GM23248 (cell line): ENCODE results near the gene ELFN1. TPM values are rescaled to one million over a fixed set of nuclear protein-coding genes. Genes with fewer than 3 reads are reported as not detected.

Experiments
- DNase-seq: peaks from one replicate; pipeline ENCODE4 v3.0.0-alpha.2; 2015
- H2AFZ ChIP-seq: fragments of 200-600 bp; sonication (generic); 2 replicates; pipeline ENCODE4 v1.6.1; 2016; ENCODE audit warnings: antibody characterized with exemption
- H3F3A ChIP-seq: fragments of 200-600 bp; sonication (generic); 2 replicates; pipeline ENCODE4 v1.6.1; 2016; ENCODE audit warnings: mild to moderate bottlenecking, antibody characterized with exemption, mixed run types; ENCODE audit not compliant: insufficient read depth
- H3K27ac ChIP-seq: fragments of 200-600 bp; sonication (generic); 2 replicates; pipeline ENCODE4 v1.5.1; 2016; ENCODE audit warnings: mild to moderate bottlenecking
- H3K27me3 ChIP-seq: fragments of 200-600 bp; sonication (generic); replicated peaks from 2 replicates; pipeline ENCODE4 v1.6.1; 2016; ENCODE audit warnings: mild to moderate bottlenecking; ENCODE audit not compliant: insufficient read depth
- H3K36me3 ChIP-seq: fragments of 200-600 bp; sonication (generic); 2 replicates; pipeline ENCODE4 v1.6.1; 2016; ENCODE audit warnings: low read depth, mild to moderate bottlenecking
- H3K4me1 ChIP-seq: fragments of 200-600 bp; sonication (generic); 2 replicates; pipeline ENCODE4 v1.6.1; 2016; ENCODE audit warnings: mild to moderate bottlenecking; ENCODE audit not compliant: insufficient read depth
- H3K4me2 ChIP-seq: fragments of 200-600 bp; sonication (generic); one replicate; pipeline ENCODE4 v1.6.1; 2016; ENCODE audit warnings: mild to moderate bottlenecking; ENCODE audit not compliant: unreplicated experiment
- H3K4me3 ChIP-seq: fragments of 200-600 bp; sonication (generic); 2 replicates; pipeline ENCODE4 v1.5.1; 2016; ENCODE audit warnings: mild to moderate bottlenecking
- H3K79me2 ChIP-seq: fragments of 200-600 bp; sonication (generic); 2 replicates; pipeline ENCODE4 v1.6.1; 2016; ENCODE audit warnings: mild to moderate bottlenecking; ENCODE audit not compliant: insufficient read depth
- H3K9ac ChIP-seq: fragments of 200-600 bp; sonication (generic); 2 replicates; pipeline ENCODE4 v1.6.1; 2016; ENCODE audit warnings: mild to moderate bottlenecking
- H3K9me2 ChIP-seq: fragments of 200-600 bp; sonication (generic); 2 replicates; pipeline ENCODE4 v1.6.1; 2016; ENCODE audit warnings: mixed run types, mild to moderate bottlenecking, moderate library complexity; ENCODE audit not compliant: insufficient read depth
- H3K9me3 ChIP-seq: fragments of 200-600 bp; sonication (generic); one replicate; pipeline ENCODE4 v1.6.1; 2017; ENCODE audit warnings: low read depth
- H4K20me1 ChIP-seq: fragments of 200-600 bp; sonication (generic); 2 replicates; pipeline ENCODE4 v1.6.0; 2016; ENCODE audit not compliant: insufficient read depth
- EZH2 ChIP-seq: fragments of 200-600 bp; sonication (generic); IDR thresholded peaks from 2 replicates; pipeline ENCODE4 v1.6.1; 2018; ENCODE audit warnings: antibody characterized with exemption, mild to moderate bottlenecking; ENCODE audit not compliant: insufficient read depth, poor library complexity, severe bottlenecking
- EZH2phosphoT487 ChIP-seq: fragments of 200-600 bp; sonication (generic); IDR thresholded peaks from 2 replicates; pipeline ENCODE4 v1.6.1; 2018; ENCODE audit warnings: antibody characterized with exemption, moderate library complexity, mild to moderate bottlenecking, low read depth; ENCODE audit not compliant: insufficient read depth
- WGBS, 2 experiments: methylation state at CpG; one replicate each; pipeline ENCODE4 v1.1.6; 2015 to 2017; ENCODE audit warnings: low lambda C conversion rate in 2 of 2, low coverage in 1 of 2; ENCODE audit errors: missing lambda C conversion rate in 2 of 2; 5-methylcytosine and 5-hydroxymethylcytosine counted together
- in situ Hi-C: fragments of 300-500 bp; cut with MboI; formaldehyde crosslinking; loops from 2 replicates; pipeline ENCODE4 v1.15.0; 2020
- polyA plus RNA-seq: library from polyadenylated mRNA; unstranded; fragments of >200 nt; fragmentation: Nextera tagmentation; extraction: Ambion mirVana; gene quantifications from 2 replicates; pipeline ENCODE4 v1.2.1, GENCODE V29; 2016
- total RNA-seq: library from RNA; depleted of rRNA; stranded (reverse); fragments of >200 nt; shearing (Covaris generic); gene quantifications from 2 replicates; pipeline ENCODE4 v1.2.3, GENCODE V29; 2014

ELFN1 gene
- total and polyA plus RNA-seq, 2 experiments from 2014 or later = 0.13 to 6.2 TPM

DNA sequence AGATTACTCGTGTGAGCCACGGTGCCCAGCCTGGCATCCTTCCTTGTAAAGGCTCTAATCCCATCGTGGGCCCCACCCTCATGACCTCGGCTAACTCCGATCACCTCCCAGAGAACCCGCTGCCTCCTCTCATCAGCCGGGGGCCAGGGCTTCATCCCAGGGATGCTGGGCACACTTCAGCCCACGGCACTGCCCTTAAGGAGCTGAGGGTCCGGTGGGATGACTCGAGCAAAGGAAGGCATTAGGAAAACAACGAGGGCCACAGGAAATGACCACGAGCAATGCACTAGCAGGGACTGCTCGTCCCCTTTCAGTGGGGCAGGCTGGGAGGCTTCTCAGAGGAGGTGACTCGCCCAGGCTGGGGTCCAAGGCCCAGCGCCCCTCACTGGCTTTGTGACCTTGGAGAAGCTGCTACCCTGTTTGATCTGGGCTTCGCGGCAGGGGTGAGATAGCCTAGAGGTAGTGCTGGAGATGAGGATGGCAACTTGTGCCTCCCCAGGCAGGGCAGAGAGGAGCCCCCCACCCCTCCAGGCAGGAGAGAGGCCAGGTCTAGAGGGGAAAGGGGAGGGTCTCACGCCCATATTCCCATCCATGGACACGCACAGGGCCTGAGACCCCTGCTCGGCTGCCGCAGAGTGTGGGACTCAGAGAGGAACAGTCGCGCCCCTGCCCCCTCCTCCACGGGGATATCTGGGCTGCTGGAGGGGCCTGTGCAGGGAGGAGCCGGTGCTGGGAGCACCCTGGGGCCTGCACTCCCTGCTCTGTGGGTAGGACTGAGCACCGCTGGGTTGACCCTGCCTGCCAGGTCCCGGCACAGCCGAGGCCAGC is 26.8 kb downstream of the ELFN1 start:
- H3K9me3 ChIP-seq = no peaks in the 10 kb centered on the region
- no peak overlapping the region for H3K4me2 ChIP-seq
- H3K27ac ChIP-seq = no peak overlapping the region
- TF ChIP-seq EZH2phosphoT487 = no peak
- no peaks in the 10 kb centered on the region for H3K79me2 ChIP-seq
- no peak overlapping the region for H2AFZ ChIP-seq
- no peaks in the 10 kb centered on the region for H3K4me1 ChIP-seq
- H3K9ac ChIP-seq = no peak overlapping the region
- 71 to 73% methylated on average over 28 of the region's 28 CpGs for WGBS, 2 experiments
- H3K27me3 ChIP-seq = no peaks in the 10 kb centered on the region
- no peaks in the 10 kb centered on the region for H3K36me3 ChIP-seq
- H3F3A ChIP-seq = no peaks in the 10 kb centered on the region; the same call in 1 of the 2 replicates
- no peak for DNase-seq
- in situ Hi-C loops = no loop called here
- no peaks in the 10 kb centered on the region for H3K9me2 ChIP-seq
- no peaks in the 10 kb centered on the region for H4K20me1 ChIP-seq
- no peak overlapping the region for H3K4me3 ChIP-seq

DNA sequence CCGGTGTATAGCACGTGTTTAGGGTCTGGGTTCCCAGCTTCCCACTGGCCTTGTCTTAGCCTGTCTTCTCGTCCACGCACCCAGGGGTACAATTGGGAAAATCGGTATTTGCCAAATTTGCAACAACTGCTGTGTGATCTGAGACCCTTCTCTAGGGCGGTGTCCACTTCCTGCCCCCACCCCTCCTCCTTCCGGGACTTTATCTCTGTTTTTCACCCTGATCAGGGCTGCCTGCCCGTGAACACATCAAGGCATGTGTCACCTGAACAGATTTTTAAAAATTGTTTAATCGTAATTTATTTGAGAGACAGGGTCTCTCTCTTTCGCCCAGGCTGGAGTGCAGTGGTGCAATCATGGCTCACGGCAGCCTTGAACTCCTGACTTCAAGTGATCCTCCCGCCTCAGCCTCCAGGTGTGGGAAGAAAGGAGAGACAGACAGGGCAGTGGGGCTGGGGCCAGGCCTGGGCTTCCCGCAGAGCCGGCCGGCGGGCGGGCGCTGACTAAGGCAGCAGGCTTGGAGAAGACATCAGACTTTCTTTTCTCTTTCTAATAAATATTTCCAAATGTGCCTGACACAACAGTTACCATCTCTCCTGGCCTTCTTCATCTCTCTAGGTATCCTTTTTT is 27.5 kb downstream of the ELFN1 start:
- Histone ChIP-seq H2AFZ (no peak overlapping the region), H3F3A (no peaks in the 10 kb centered on the region; the same call in 1 of the 2 replicates), H3K4me1 (no peaks in the 10 kb centered on the region), H4K20me1 (no peaks in the 10 kb centered on the region), H3K79me2 (no peaks in the 10 kb centered on the region), H3K27me3 (no peaks in the 10 kb centered on the region), H3K9me2 (no peaks in the 10 kb centered on the region), H3K27ac (no peak overlapping the region), H3K4me3 (no peak overlapping the region), H3K9ac (no peak overlapping the region), H3K36me3 (no peaks in the 10 kb centered on the region), H3K9me3 (no peaks in the 10 kb centered on the region), H3K4me2 (no peak overlapping the region)
- WGBS, 2 experiments = 78 to 83% methylated on average over 18 of the region's 18 CpGs
- TF ChIP-seq EZH2phosphoT487 = no peak
- no peak for TF ChIP-seq EZH2
- DNase-seq = no peak
- in situ Hi-C loops = no loop called here

DNA sequence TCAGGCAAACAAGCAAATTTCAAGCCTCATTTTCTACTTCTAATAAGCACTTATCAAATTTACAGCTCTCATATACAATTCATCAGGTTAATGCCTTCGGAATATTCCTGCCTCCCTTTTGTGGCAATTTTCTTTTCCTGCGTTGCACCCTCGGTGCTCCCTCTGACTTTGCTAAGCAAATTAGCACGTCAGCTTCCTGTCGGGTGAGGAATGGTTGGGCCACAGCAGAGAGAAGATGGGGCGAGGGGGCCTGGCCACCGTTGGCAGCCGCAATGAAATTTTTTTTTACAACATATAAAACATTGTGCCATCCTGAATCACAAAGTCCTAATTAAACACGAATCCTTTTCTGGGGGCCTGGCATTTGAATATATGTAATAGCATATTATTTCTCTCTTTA is 28.1 kb downstream of the ELFN1 start:
- DNase-seq = no peak
- Histone ChIP-seq H3F3A (no peaks in the 10 kb centered on the region; the same call in 1 of the 2 replicates), H4K20me1 (no peaks in the 10 kb centered on the region), H3K4me3 (no peak overlapping the region), H3K27me3 (no peaks in the 10 kb centered on the region), H2AFZ (no peak overlapping the region), H3K36me3 (no peaks in the 10 kb centered on the region), H3K79me2 (no peaks in the 10 kb centered on the region), H3K4me2 (no peak overlapping the region), H3K4me1 (no peaks in the 10 kb centered on the region), H3K9ac (no peak overlapping the region), H3K9me2 (no peaks in the 10 kb centered on the region), H3K27ac (no peak overlapping the region), H3K9me3 (no peaks in the 10 kb centered on the region)
- WGBS, 2 experiments = 67% methylated on average over 9 of the region's 9 CpGs
- no peak for TF ChIP-seq EZH2
- TF ChIP-seq EZH2phosphoT487 = no peak
- in situ Hi-C loops = no loop called here

- WGBS, 2 experiments = 84 to 91% methylated on average over 6 of the region's 6 CpGs
- in situ Hi-C loops = no loop called here
Measured at GRCh38 chr7:1698951-1699350, 28.9 kb downstream of the ELFN1 start.

More at GRCh38 chr7:1698951-1699350, 28.9 kb downstream of the ELFN1 start:
- no peak overlapping the region for H3K9ac ChIP-seq
- H3F3A ChIP-seq = no peaks in the 10 kb centered on the region; the same call in 1 of the 2 replicates
- H4K20me1 ChIP-seq = no peaks in the 10 kb centered on the region
- H3K36me3 ChIP-seq = no peaks in the 10 kb centered on the region
- H3K4me3 ChIP-seq = no peak overlapping the region
- no peak overlapping the region for H3K4me2 ChIP-seq
- no peak for TF ChIP-seq EZH2
- TF ChIP-seq EZH2phosphoT487 = no peak
- no peak for DNase-seq
- no peaks in the 10 kb centered on the region for H3K9me3 ChIP-seq
- H3K4me1 ChIP-seq = no peaks in the 10 kb centered on the region
- H3K9me2 ChIP-seq = no peaks in the 10 kb centered on the region
- H3K79me2 ChIP-seq = no peaks in the 10 kb centered on the region
- no peaks in the 10 kb centered on the region for H3K27me3 ChIP-seq
- H3K27ac ChIP-seq = no peak overlapping the region
- H2AFZ ChIP-seq = no peak overlapping the region
